Lung (tissue), 12 donors: ENCODE data around the gene DENND1B. TPM values are rescaled to one million over a fixed set of nuclear protein-coding genes. Genes with fewer than 3 reads are reported as not detected.
A peak's percentile ranks its signal among the peaks of the same experiment; 100 is the strongest.

Experiments
- ATAC-seq: fragments of 200-7000 bp; cut with Tn5 transposase; one replicate; pipeline ENCODE4 v1.9.1; 2020; ENCODE audit warnings: moderate number of reproducible peaks; ENCODE audit not compliant: insufficient read depth, low FRiP score
- DNase-seq, 3 donors: peaks; one replicate each; pipeline ENCODE4 v3.0.0-alpha.2; 2013 to 2017
- H3K27ac ChIP-seq, 2 donors: one replicate each; pipeline ENCODE4 v1.5.1; 2013; ENCODE audit warnings: mild to moderate bottlenecking in 2 of 2, moderate library complexity in 2 of 2, control low read depth in 1 of 2, inconsistent platforms in 1 of 2, low read depth in 1 of 2, low read length in 1 of 2
- H3K27me3 ChIP-seq, 3 donors: one replicate each; pipeline ENCODE4 v1.5.1; 2013; ENCODE audit warnings: low read length in 2 of 3; ENCODE audit not compliant: control insufficient read depth in 3 of 3, insufficient read depth in 3 of 3
- H3K36me3 ChIP-seq, 4 donors: one replicate each; pipeline ENCODE4 v1.5.1; 2013; ENCODE audit warnings: low read length in 4 of 4, mild to moderate bottlenecking in 1 of 4, moderate library complexity in 1 of 4; ENCODE audit not compliant: control insufficient read depth in 4 of 4, insufficient read depth in 4 of 4
- H3K4me1 ChIP-seq, 5 donors: one replicate each; pipeline ENCODE4 v1.5.1; 2013; ENCODE audit warnings: low read length in 5 of 5, mild to moderate bottlenecking in 2 of 5, moderate library complexity in 1 of 5; ENCODE audit not compliant: control insufficient read depth in 5 of 5, insufficient read depth in 5 of 5
- H3K4me3 ChIP-seq: one replicate; pipeline ENCODE4 v1.5.1; 2013; ENCODE audit warnings: mild to moderate bottlenecking, control low read depth, moderate library complexity
- H3K9ac ChIP-seq, 2 donors: one replicate each; pipeline ENCODE4 v1.5.1; 2013; ENCODE audit warnings: low read length in 2 of 2, control low read depth in 1 of 2; ENCODE audit not compliant: insufficient read depth in 1 of 2
- H3K9me3 ChIP-seq, 4 donors: one replicate each; pipeline ENCODE4 v1.5.1; 2013; ENCODE audit warnings: low read length in 3 of 4, mild to moderate bottlenecking in 1 of 4, moderate library complexity in 1 of 4; ENCODE audit not compliant: control insufficient read depth in 4 of 4, insufficient read depth in 3 of 4
- WGBS, 2 donors: extraction: QIAGEN DNeasy Blood & Tissue Kit; methylation state at CpG; one replicate each; pipeline ENCODE4 v1.1.7; 2013; 5-methylcytosine and 5-hydroxymethylcytosine counted together
- polyA plus RNA-seq, 2 donors: library from polyadenylated mRNA; stranded (reverse); fragments of 200-250 nt; gene quantifications; one replicate each; pipeline ENCODE4 v1.2.1, GENCODE V29; 2013
- total RNA-seq, 2 donors: library from RNA; depleted of rRNA in 1 of 2; stranded (reverse); fragments of >200 nt in 1 of 2; gene quantifications; one replicate each; pipeline ENCODE4 v1.2.1, GENCODE V29; 2014 to 2021
- TF ChIP-seq, protein P1 (sequence below): IDR thresholded peaks from 2 replicates; pipeline ENCODE4 v1.5.1; 2012; ENCODE audit warnings: mild to moderate bottlenecking; ENCODE audit errors: control extremely low read depth, extremely low read depth
- donor health status: control.
- donor health status: control.
- donor health status: Bipolar disorder and iron deficiency.
- donor health status: healthy.
- donor health status: DM: yes; HTN: yes; CAD: no.

The DENND1B gene
- total and polyA plus RNA-seq, 4 donors: 2.7 to 41.0 (median 10.1) TPM

DNA sequence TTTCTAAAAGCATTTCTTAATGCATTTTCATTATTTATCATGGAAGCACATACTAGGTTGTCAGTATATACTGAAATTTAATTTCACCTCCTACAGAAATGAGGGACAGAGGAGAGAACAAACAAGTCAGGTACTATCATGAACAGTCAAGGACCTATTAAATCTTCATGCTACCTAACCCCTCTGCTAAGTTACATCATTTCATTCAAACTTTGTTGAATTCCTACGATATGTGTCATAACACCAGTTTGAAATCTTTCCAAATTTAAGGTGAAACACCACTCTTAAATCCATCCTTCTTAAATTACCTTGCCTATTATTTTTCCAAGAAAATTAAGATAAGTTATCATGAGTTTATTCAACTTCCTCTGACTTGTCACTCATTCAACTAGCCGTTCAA is 78.9 kb downstream of the DENND1B start:
- no peak overlapping the region for H3K27ac ChIP-seq
- H3K9me3 ChIP-seq: no peaks in the 10 kb centered on the region
- TF ChIP-seq, protein P1, sequence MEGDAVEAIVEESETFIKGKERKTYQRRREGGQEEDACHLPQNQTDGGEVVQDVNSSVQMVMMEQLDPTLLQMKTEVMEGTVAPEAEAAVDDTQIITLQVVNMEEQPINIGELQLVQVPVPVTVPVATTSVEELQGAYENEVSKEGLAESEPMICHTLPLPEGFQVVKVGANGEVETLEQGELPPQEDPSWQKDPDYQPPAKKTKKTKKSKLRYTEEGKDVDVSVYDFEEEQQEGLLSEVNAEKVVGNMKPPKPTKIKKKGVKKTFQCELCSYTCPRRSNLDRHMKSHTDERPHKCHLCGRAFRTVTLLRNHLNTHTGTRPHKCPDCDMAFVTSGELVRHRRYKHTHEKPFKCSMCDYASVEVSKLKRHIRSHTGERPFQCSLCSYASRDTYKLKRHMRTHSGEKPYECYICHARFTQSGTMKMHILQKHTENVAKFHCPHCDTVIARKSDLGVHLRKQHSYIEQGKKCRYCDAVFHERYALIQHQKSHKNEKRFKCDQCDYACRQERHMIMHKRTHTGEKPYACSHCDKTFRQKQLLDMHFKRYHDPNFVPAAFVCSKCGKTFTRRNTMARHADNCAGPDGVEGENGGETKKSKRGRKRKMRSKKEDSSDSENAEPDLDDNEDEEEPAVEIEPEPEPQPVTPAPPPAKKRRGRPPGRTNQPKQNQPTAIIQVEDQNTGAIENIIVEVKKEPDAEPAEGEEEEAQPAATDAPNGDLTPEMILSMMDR: no peak
- H3K9ac ChIP-seq: no peak overlapping the region
- H3K27me3 ChIP-seq: no peaks in the 10 kb centered on the region
- peaks cover 0 to 1% (median 0%) of the 10 kb centered on the region in 5 donors for H3K4me1 ChIP-seq
- DNase-seq (no peak), ATAC-seq (no peak)
- H3K4me3 ChIP-seq: no peak overlapping the region
- WGBS, 2 donors: 54 to 60% methylated on average over 2 of the region's 2 CpGs
- H3K36me3 ChIP-seq: no peaks in the 10 kb centered on the region

DNA sequence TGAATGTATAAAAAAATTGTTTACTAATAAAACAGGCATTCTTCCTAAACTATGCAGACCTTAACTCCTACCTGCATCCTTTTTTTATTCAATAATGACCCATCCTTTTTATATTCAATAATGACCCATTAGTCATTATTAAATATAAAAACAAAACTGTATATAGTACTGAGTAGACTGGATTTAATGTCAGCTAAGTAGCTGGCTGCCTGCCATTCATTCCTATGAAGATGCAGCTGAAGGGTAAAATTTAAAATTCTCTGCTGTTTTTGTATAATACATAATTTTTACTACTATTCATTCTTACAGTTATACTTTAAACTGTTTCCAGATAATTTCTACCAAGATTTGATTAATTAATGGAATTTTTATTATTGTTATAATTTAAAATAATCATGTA is 79.3 kb downstream of the DENND1B start:
- Histone ChIP-seq H3K27me3 (no peaks in the 10 kb centered on the region), H3K4me3 (no peak overlapping the region), H3K9me3 (no peaks in the 10 kb centered on the region), H3K27ac (no peak overlapping the region), H3K4me1 (peaks cover 0 to 2% (median 0%) of the 10 kb centered on the region in 5 donors), H3K36me3 (no peaks in the 10 kb centered on the region), H3K9ac (no peak overlapping the region)
- ATAC-seq: no peak
- peak in 1 of 3 donors; percentile 63 for DNase-seq
- TF ChIP-seq, protein P1: no peak

DNA sequence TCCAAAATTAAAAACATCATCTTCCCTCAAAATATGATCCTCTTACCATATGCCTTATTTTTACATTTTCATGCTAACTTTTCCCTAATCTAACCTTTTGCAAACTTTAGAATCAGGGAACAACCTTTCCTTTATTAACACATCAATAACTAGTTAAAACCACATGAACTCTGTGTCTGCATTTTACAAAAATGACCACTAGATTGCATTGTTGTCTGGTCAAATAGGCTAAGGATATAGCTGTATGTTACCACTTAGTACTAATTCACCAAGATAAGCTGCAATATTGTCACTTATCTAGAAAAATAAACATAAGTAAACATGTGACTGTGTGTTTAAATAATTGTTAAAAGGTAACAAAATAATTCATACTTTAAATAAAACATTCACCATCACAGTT is 82.3 kb downstream of the DENND1B start:
- no peaks in the 10 kb centered on the region for H3K27me3 ChIP-seq
- peaks cover 0 to 5% (median 1%) of the 10 kb centered on the region in 4 donors for H3K36me3 ChIP-seq
- H3K9ac ChIP-seq: no peak overlapping the region
- peaks cover 0 to 5% (median 4%) of the 10 kb centered on the region in 4 donors for H3K9me3 ChIP-seq
- DNase-seq: peak in 2 of 3 donors; percentile 46 to 49
- no peak overlapping the region for H3K4me3 ChIP-seq
- H3K4me1 ChIP-seq: peaks cover 0 to 2% (median 0%) of the 10 kb centered on the region in 5 donors
- TF ChIP-seq, protein P1: no peak
- H3K27ac ChIP-seq: no peak overlapping the region
- ATAC-seq: no peak

DNA sequence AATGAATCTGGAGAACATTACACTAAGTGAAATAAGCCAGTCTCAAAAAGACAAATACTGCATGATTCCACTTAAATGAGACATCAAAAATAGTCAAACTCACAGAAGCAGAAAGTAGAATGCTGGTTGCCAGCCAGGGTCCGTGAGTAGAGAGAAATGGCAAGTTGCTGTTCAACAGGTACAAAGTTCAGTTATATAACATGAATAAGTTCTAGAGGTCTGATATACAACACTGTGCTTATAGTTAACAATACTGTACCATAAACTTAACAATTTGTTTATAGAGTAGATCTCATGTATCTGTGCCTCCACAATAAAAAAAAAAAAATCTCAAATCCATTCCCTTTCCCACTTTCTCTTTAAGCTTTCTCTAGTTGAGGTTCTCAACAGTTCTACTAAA is 83.5 kb downstream of the DENND1B start:
- Histone ChIP-seq H3K4me1 (peaks cover 0 to 3% (median 0%) of the 10 kb centered on the region in 5 donors), H3K27ac (no peak overlapping the region), H3K9me3 (peaks cover 0 to 5% (median 4%) of the 10 kb centered on the region in 4 donors), H3K9ac (no peak overlapping the region), H3K4me3 (no peak overlapping the region), H3K36me3 (peaks cover 0 to 5% (median 1%) of the 10 kb centered on the region in 4 donors), H3K27me3 (no peaks in the 10 kb centered on the region)
- WGBS, 2 donors: 90 to 97% methylated on average over 1 of the region's 1 CpG
- DNase-seq (no peak), ATAC-seq (no peak)
- TF ChIP-seq, protein P1: no peak
